CD14-positive monocyte (primary cell): ENCODE data around the gene TTLL12. TPM values are rescaled to one million over a fixed set of nuclear protein-coding genes. Genes with fewer than 3 reads are reported as not detected.
A peak's percentile ranks its signal among the peaks of the same experiment; 100 is the strongest.

Source experiments
- DNase-seq, 3 donors: peaks; one replicate each; pipeline ENCODE4 v3.0.0-alpha.2; 2011 to 2022
- H2AFZ ChIP-seq: 2 replicates; pipeline ENCODE4 v1.6.0; 2012; ENCODE audit warnings: mild to moderate bottlenecking, low read depth, low read length, inconsistent platforms; ENCODE audit not compliant: insufficient read depth, poor library complexity, severe bottlenecking
- H3K27ac ChIP-seq, 2 donors: 1 replicate in 1 of 2; 2 replicates in 1 of 2; pipeline ENCODE4 v1.5.1; 2012 to 2013; ENCODE audit warnings: low read length in 2 of 2, control low read depth in 1 of 2, inconsistent platforms in 1 of 2, low read depth in 1 of 2, mild to moderate bottlenecking in 1 of 2
- H3K27me3 ChIP-seq, 2 donors: one replicate each; pipeline versions ENCODE4 v1.6.0 to v1.6.1; 2011 to 2013; ENCODE audit warnings: low read length in 2 of 2; ENCODE audit not compliant: control insufficient read depth in 2 of 2, insufficient read depth in 2 of 2
- H3K36me3 ChIP-seq, 2 donors: replicated peaks in 1 of 2; 1 replicate in 1 of 2; 2 replicates in 1 of 2; pipeline versions ENCODE4 v1.5.1 to v1.6.1; 2012 to 2013; ENCODE audit warnings: low read length in 2 of 2, control low read depth in 1 of 2, inconsistent platforms in 1 of 2, mild to moderate bottlenecking in 1 of 2; ENCODE audit not compliant: insufficient read depth in 2 of 2, control insufficient read depth in 1 of 2
- H3K4me1 ChIP-seq, 2 donors: 1 replicate in 1 of 2; 2 replicates in 1 of 2; pipeline versions ENCODE4 v1.5.1 to v1.6.1; 2012 to 2013; ENCODE audit warnings: low read length in 2 of 2, control low read depth in 1 of 2, inconsistent platforms in 1 of 2, mild to moderate bottlenecking in 1 of 2, moderate library complexity in 1 of 2; ENCODE audit not compliant: insufficient read depth in 2 of 2, control insufficient read depth in 1 of 2
- H3K4me2 ChIP-seq: replicated peaks from 2 replicates; pipeline ENCODE3; 2012; ENCODE audit warnings: low read length, moderate library complexity, mild to moderate bottlenecking; ENCODE audit not compliant: poor library complexity, severe bottlenecking; ENCODE audit errors: extremely low read depth
- H3K4me3 ChIP-seq, 3 experiments: fragments of 200-600 bp in 1 of 3; sonication (generic) in 1 of 3; replicated peaks in 1 of 3; 1 replicate in 2 of 3; 2 replicates in 1 of 3; pipeline ENCODE4 v1.5.1; 2011 to 2013; ENCODE audit warnings: low read length in 3 of 3, mild to moderate bottlenecking in 3 of 3, control low read depth in 2 of 3, low read depth in 2 of 3, inconsistent platforms in 1 of 3, moderate library complexity in 1 of 3
- H3K79me2 ChIP-seq: 2 replicates; pipeline ENCODE4 v1.6.0; 2012; ENCODE audit warnings: mild to moderate bottlenecking, control low read depth, inconsistent platforms, low read length, moderate library complexity; ENCODE audit not compliant: insufficient read depth
- H3K9ac ChIP-seq: 2 replicates; pipeline ENCODE4 v1.6.0; 2017; ENCODE audit warnings: low read length, mild to moderate bottlenecking; ENCODE audit not compliant: insufficient read depth, poor library complexity, severe bottlenecking
- H3K9me3 ChIP-seq, 2 donors: replicated peaks in 1 of 2; 1 replicate in 1 of 2; 2 replicates in 1 of 2; pipeline versions ENCODE4 v1.5.1 to v1.6.1; 2012 to 2013; ENCODE audit warnings: low read length in 2 of 2, control low read depth in 1 of 2; ENCODE audit not compliant: control insufficient read depth in 1 of 2, insufficient read depth in 1 of 2
- H4K20me1 ChIP-seq: 2 replicates; pipeline ENCODE4 v1.6.0; 2012; ENCODE audit warnings: mild to moderate bottlenecking, low read length, control low read depth, moderate library complexity; ENCODE audit not compliant: insufficient read depth
- H3K27ac Mint-ChIP-seq, 7 donors: one replicate each; pipeline ENCODE4 v1.8.0; 2020; ENCODE audit warnings: mild to moderate bottlenecking in 7 of 7, mixed read lengths in 7 of 7, moderate library complexity in 6 of 7, inconsistent platforms in 2 of 7
- H3K27me3 Mint-ChIP-seq, 3 donors: one replicate each; pipeline ENCODE4 v1.8.0; 2021 to 2022; ENCODE audit warnings: low read depth in 3 of 3, mild to moderate bottlenecking in 3 of 3, mixed read lengths in 3 of 3, moderate library complexity in 3 of 3, inconsistent platforms in 1 of 3
- H3K36me3 Mint-ChIP-seq, 2 donors: one replicate each; pipeline ENCODE4 v1.8.0; 2020; ENCODE audit warnings: mixed read lengths in 2 of 2, inconsistent platforms in 1 of 2, mild to moderate bottlenecking in 1 of 2
- H3K4me1 Mint-ChIP-seq: one replicate; pipeline ENCODE4 v1.8.0; 2020; ENCODE audit warnings: mild to moderate bottlenecking, mixed read lengths
- H3K4me3 Mint-ChIP-seq, 2 donors: one replicate each; pipeline ENCODE4 v1.8.0; 2020; ENCODE audit warnings: mild to moderate bottlenecking in 2 of 2, mixed read lengths in 2 of 2, moderate library complexity in 1 of 2
- H3K9me3 Mint-ChIP-seq, 7 donors: one replicate each; pipeline ENCODE4 v1.8.0; 2020 to 2022; ENCODE audit warnings: mixed read lengths in 7 of 7, mild to moderate bottlenecking in 6 of 7, moderate library complexity in 6 of 7, inconsistent platforms in 2 of 7
- CTCF ChIP-seq: fragments of 200-600 bp; IDR thresholded peaks from one replicate; pipeline ENCODE4 v1.8.0; 2022; ENCODE audit warnings: antibody characterized with exemption, mild to moderate bottlenecking
- WGBS: methylation state at CpG from one replicate; pipeline ENCODE4 v1.1.5; 2013; ENCODE audit warnings: missing lambda C conversion rate; ENCODE audit not compliant: insufficient coverage; 5-methylcytosine and 5-hydroxymethylcytosine counted together
- intact Hi-C, 2 donors: fragments of 100-400 bp; cut with micrococcal nuclease; formaldehyde crosslinking; loops; one replicate each; pipeline versions ENCODE4 v1.15.0 to v1.15.1; 2023
- polyA plus RNA-seq, 3 donors: library from polyadenylated mRNA; depleted of rRNA in 1 of 3; unstranded in 2 of 3; stranded (reverse) in 1 of 3; fragments of 300-500 nt in 2 of 3; fragments of >200 nt in 1 of 3; fragmentation: Illumina TruSeq in 2 of 3; gene quantifications; 1 replicate in 2 of 3; 2 replicates in 1 of 3; pipeline ENCODE4 v1.2.3, GENCODE V29; 2012 to 2021

TTLL12 gene
- polyA plus RNA-seq, 3 donors, result 9.5 to 16.6 (median 16.5) TPM

GRCh38 chr22:43197271-43197941 lies 10.5 kb upstream of the TTLL12 start:
- Mint-ChIP-seq H3K4me1 (no peaks in the 10 kb centered on the region), H3K27ac (no peak overlapping the region), H3K27me3 (peaks cover 7 to 11% (median 8%) of the 10 kb centered on the region in 3 donors), H3K4me3 (no peak overlapping the region), H3K9me3 (peaks cover 0 to 2% (median 0%) of the 10 kb centered on the region in 7 donors), H3K36me3 (no peaks in the 10 kb centered on the region)
- Histone ChIP-seq H3K9me3 (no peaks in the 10 kb centered on the region), H3K27me3 (no peaks in the 10 kb centered on the region), H2AFZ (peak overlapping the region; percentile 31), H3K4me1 (no peaks in the 10 kb centered on the region), H3K79me2 (no peaks in the 10 kb centered on the region), H3K4me3 (no peak overlapping the region), H3K4me2 (no peak overlapping the region), H3K36me3 (no peaks in the 10 kb centered on the region), H4K20me1 (no peaks in the 10 kb centered on the region), H3K9ac (no peak overlapping the region), H3K27ac (no peak overlapping the region)
- 53% methylated on average over 13 of the region's 22 CpGs for WGBS
- intact Hi-C loops, result no loop called here
- no peak for TF ChIP-seq CTCF
- no peak for DNase-seq

DNA sequence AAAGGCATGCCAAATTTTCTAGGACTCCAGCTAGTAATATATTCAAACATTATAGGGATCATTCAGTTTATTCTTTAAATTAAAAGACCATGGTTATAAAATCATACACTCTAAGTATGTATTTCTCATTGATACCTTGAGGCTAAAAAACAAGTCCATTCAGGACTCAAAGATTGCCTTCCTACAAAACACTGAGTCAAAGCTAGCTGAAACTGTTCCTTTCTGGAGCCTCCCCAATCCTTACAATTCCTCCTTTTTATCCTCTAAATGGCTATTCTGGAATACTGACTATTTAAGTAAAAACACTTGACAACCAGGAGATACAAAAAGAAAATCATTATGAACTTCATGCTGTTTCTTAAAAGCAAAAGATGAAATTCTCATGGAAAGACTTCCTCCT lies 4.9 kb upstream of the TTLL12 start:
- H3K4me3 Mint-ChIP-seq, result no peak overlapping the region
- H3K9me3 Mint-ChIP-seq, result peaks cover 0 to 12% (median 7%) of the 10 kb centered on the region in 7 donors
- peaks cover 0 to 2% of the 10 kb centered on the region in 2 donors for H3K36me3 Mint-ChIP-seq
- H3K27ac Mint-ChIP-seq, result no peak overlapping the region
- no peak overlapping the region for H3K4me3 ChIP-seq
- no peak for TF ChIP-seq CTCF
- no peak overlapping the region for H3K9ac ChIP-seq
- no peaks in the 10 kb centered on the region for H3K36me3 ChIP-seq
- no peaks in the 10 kb centered on the region for H4K20me1 ChIP-seq
- intact Hi-C loops, result no loop called here
- no peak for DNase-seq
- no peak overlapping the region for H3K4me2 ChIP-seq
- H3K27me3 Mint-ChIP-seq, result peaks cover 5 to 11% (median 5%) of the 10 kb centered on the region in 3 donors
- peak overlapping the region; percentile 27 for H2AFZ ChIP-seq
- no peaks in the 10 kb centered on the region for H3K27me3 ChIP-seq
- H3K27ac ChIP-seq, result no peak overlapping the region
- H3K79me2 ChIP-seq, result no peaks in the 10 kb centered on the region
- peaks cover 0 to 6% of the 10 kb centered on the region in 2 donors for H3K9me3 ChIP-seq
- peaks cover 7 to 8% of the 10 kb centered on the region in 2 donors for H3K4me1 ChIP-seq
- H3K4me1 Mint-ChIP-seq, result peaks cover 5% of the 10 kb centered on the region
